Glutamatergic neuron (in vitro differentiated cells): ENCODE data around the gene IFT25. TPM values are rescaled to one million over a fixed set of nuclear protein-coding genes. Genes with fewer than 3 reads are reported as not detected.
"Not testable (repeated sequence)": the region's sequence is repeated elsewhere in the genome, so short reads cannot be mapped to it uniquely, and the experiment has no call there.

ENCODE experiments used
- DNase-seq: peaks from one replicate; pipeline ENCODE4 v3.0.0; 2022
- H3K27ac Mint-ChIP-seq: one replicate; pipeline ENCODE4 v1.8.0; 2020; ENCODE audit warnings: mild to moderate bottlenecking, mixed read lengths, inconsistent platforms; ENCODE audit not compliant: unreplicated experiment
- H3K27me3 Mint-ChIP-seq: one replicate; pipeline ENCODE4 v1.8.0; 2020; ENCODE audit warnings: mild to moderate bottlenecking, moderate library complexity, mixed read lengths, inconsistent platforms; ENCODE audit not compliant: unreplicated experiment
- H3K36me3 Mint-ChIP-seq: one replicate; pipeline ENCODE4 v1.8.0; 2020; ENCODE audit warnings: mild to moderate bottlenecking, mixed read lengths, inconsistent platforms; ENCODE audit not compliant: unreplicated experiment
- H3K4me1 Mint-ChIP-seq: one replicate; pipeline ENCODE4 v1.8.0; 2020; ENCODE audit warnings: mild to moderate bottlenecking, low read depth, mixed read lengths, inconsistent platforms; ENCODE audit not compliant: unreplicated experiment
- H3K4me3 Mint-ChIP-seq: one replicate; pipeline ENCODE4 v1.8.0; 2020; ENCODE audit warnings: mild to moderate bottlenecking, mixed read lengths, inconsistent platforms; ENCODE audit not compliant: unreplicated experiment
- H3K9me3 Mint-ChIP-seq: one replicate; pipeline ENCODE4 v1.8.0; 2020; ENCODE audit warnings: mild to moderate bottlenecking, moderate library complexity, mixed read lengths, inconsistent platforms; ENCODE audit not compliant: unreplicated experiment
- CTCF ChIP-seq: fragments of 200-600 bp; sonication (generic); IDR thresholded peaks from one replicate; pipeline ENCODE4 v1.5.0; 2021; ENCODE audit not compliant: partially characterized antibody, unreplicated experiment
- total RNA-seq: library from RNA; stranded (reverse); fragmentation: NEBNext Ultra II Directional; extraction: Animal tissue kit (Norgen Biotek cat#: 25700); gene quantifications from one replicate; pipeline ENCODE4 v1.2.1, GENCODE V29; 2021; ENCODE audit not compliant: unreplicated experiment

IFT25 gene
- total RNA-seq, 1 donor from 2014 or later: 11.3 TPM

- H3K9me3 Mint-ChIP-seq: peaks cover 1% of the 10 kb centered on the region
- H3K27ac Mint-ChIP-seq: no peak overlapping the region
- peak; percentile 60 for TF ChIP-seq CTCF
- H3K4me1 Mint-ChIP-seq: no peaks in the 10 kb centered on the region
- no peak for DNase-seq
- no peak overlapping the region for H3K4me3 Mint-ChIP-seq
- peaks cover 3% of the 10 kb centered on the region for H3K27me3 Mint-ChIP-seq
- H3K36me3 Mint-ChIP-seq: peaks cover 5% of the 10 kb centered on the region
Measured at GRCh38 chr1:53878492-53879105, 66.9 kb downstream of the IFT25 start.

- H3K36me3 Mint-ChIP-seq, H3K27me3 Mint-ChIP-seq, H3K9me3 Mint-ChIP-seq, DNase-seq, H3K4me3 Mint-ChIP-seq, H3K27ac Mint-ChIP-seq, H3K4me1 Mint-ChIP-seq: not testable (repeated sequence)
Measured at GRCh38 chr1:53875150-53875549, 70.3 kb downstream of the IFT25 start.

DNA sequence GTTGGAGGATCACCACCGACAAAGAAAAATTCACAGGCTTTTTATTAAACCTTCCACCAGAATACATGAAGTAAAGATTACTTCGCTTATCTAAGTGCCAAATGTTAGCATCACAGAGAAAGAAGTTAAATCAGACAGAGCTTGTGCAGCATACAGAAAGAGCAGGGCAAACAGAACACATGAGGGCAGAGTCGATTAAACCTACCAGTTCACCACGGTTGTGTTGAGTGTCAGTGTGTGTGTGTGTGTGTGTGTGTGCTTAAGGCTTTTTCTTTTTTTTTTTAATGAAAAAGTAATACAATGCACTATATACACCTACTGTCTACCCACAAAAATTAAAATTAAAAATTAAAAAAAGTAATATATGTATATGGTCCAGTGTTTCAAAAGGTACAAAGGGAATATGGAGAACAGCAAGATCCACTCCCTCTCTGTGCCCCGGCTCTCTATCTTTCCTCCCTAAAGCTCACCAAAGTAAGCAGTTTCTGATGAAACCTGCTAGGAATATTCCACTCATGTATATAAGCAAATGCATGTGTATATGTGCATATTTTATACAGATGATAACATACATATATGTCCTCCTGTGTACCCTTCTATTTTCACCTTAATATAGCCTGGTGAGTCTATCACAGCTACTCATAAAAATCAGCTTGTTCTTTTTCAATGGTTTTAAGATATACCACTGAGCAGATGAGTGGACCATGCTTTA lies 73.6 kb downstream of the IFT25 start:
- H3K27me3 Mint-ChIP-seq: no peaks in the 10 kb centered on the region
- H3K4me1 Mint-ChIP-seq: no peaks in the 10 kb centered on the region
- DNase-seq: no peak
- H3K27ac Mint-ChIP-seq: no peak overlapping the region
- TF ChIP-seq CTCF: no peak
- no peak overlapping the region for H3K4me3 Mint-ChIP-seq
- no peaks in the 10 kb centered on the region for H3K9me3 Mint-ChIP-seq
- no peaks in the 10 kb centered on the region for H3K36me3 Mint-ChIP-seq

Other genes with a start within 250 kb of the IFT25 start
- 0.76 TPM for gene GLIS1, start 206.5 kb downstream of the IFT25 start, total RNA-seq
- gene NDC1, start 107.4 kb downstream of the IFT25 start, total RNA-seq: 10.6 TPM
- 39.3 TPM for gene YIPF1, start 55.9 kb downstream of the IFT25 start, total RNA-seq
- not detected for gene DIO1, start 51.5 kb downstream of the IFT25 start, total RNA-seq
- gene LRRC42, start 651 bp upstream of the IFT25 start, total RNA-seq: 37.5 TPM
- not detected for gene LDLRAD1, start 72.5 kb upstream of the IFT25 start, total RNA-seq
- gene TMEM59, start 107.5 kb upstream of the IFT25 start, total RNA-seq: 309 TPM
- 10.7 TPM for gene TCEANC2, start 107.9 kb upstream of the IFT25 start, total RNA-seq
- gene CDCP2, start 207.3 kb upstream of the IFT25 start, total RNA-seq: not detected